ENCODE data around the gene TAMM41. TPM values are rescaled to one million over a fixed set of nuclear protein-coding genes. Genes with fewer than 3 reads are reported as not detected.

The TAMM41 gene
- total RNA-seq, 1 experiment from 2014 or later, result 24.3 TPM

DNA sequence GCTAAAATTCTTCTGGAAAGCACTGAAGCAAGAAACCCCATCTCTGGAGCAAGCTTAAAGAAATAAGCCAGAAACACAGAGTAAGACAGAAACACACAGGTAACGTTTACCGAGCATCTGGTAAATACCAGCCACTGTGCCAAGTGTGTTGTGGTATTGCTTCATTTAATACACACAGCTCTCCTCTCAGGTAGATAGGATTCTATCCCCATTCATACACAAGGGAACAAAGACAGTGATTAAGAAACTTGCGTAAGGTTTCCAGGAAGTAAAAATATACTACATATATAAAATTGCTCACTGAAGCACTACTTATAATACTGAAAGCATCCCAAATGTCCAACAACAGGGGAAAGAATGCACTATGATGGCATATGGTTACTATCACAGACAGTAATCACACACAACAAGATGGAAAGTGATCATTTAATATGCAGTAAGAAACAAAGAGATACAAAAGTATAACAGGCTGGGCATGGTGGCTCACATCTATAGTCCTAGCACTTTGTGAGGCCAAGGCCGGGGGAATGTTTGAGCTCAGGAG is 27.5 kb downstream of the TAMM41 start:
- H3K36me3 Mint-ChIP-seq (ENCODE audit: insufficient read depth in 1 of 3, low read depth in 3 of 3), result peaks cover 0 to 34% (median 24%) of the 10 kb centered on the region in 3 experiments; a peak in 5 of 7 replicates
- Histone ChIP-seq H3K9me3 (ENCODE audit: control insufficient read depth, low read depth, low read length) (no peaks in the 10 kb centered on the region), H3K9ac (ENCODE audit: extremely low read depth, insufficient read length, low read length) (no peak overlapping the region), H3K27me3 (ENCODE audit: insufficient read depth, low read length) (no peaks in the 10 kb centered on the region), H3K23me2 (ENCODE audit: insufficient read length, low read depth, low read length, poor library complexity, severe bottlenecking) (no peaks in the 10 kb centered on the region), H2BK12ac (ENCODE audit: insufficient read length, low read depth, low read length) (no peak overlapping the region), H2BK120ac (ENCODE audit: low read depth, low read length, poor library complexity, severe bottlenecking) (no peak overlapping the region), H4K91ac (ENCODE audit: insufficient read length, low read depth, low read length) (no peak overlapping the region), H2BK15ac (ENCODE audit: low read depth, low read length) (no peak overlapping the region), H4K5ac (ENCODE audit: insufficient read length, low read depth, low read length) (no peak overlapping the region), H3K14ac (ENCODE audit: insufficient read depth, low read length) (no peak overlapping the region), H3K79me1 (ENCODE audit: insufficient read depth, low read depth, low read length, poor library complexity, severe bottlenecking) (no peaks in the 10 kb centered on the region), H2AK5ac (ENCODE audit: insufficient read length, low read length) (no peak overlapping the region), H2BK20ac (ENCODE audit: low read depth, low read length, poor library complexity, severe bottlenecking) (no peak overlapping the region), H4K20me1 (ENCODE audit: control insufficient read depth, insufficient read depth, insufficient read length) (no peaks in the 10 kb centered on the region), H3K79me2 (ENCODE audit: insufficient read depth, low read length) (no peaks in the 10 kb centered on the region), H3K27ac (ENCODE audit: insufficient read length, low read depth, low read length) (no peak overlapping the region), H3K23ac (ENCODE audit: insufficient read length, low read depth, low read length) (no peak overlapping the region), H3K4ac (ENCODE audit: low read depth, low read length) (no peak overlapping the region), H3K56ac (ENCODE audit: insufficient read length, low read depth, low read length) (no peak overlapping the region), H3T11ph (ENCODE audit: low read length) (no peak overlapping the region), H4K8ac (replicated peaks; ENCODE audit: insufficient read length, low read depth, low read length) (no peak overlapping the region), H3K4me1 (ENCODE audit: insufficient read depth, low read length) (no peaks in the 10 kb centered on the region), H3K18ac (ENCODE audit: insufficient read length, low read depth, low read length) (no peak overlapping the region), H3K4me2 (ENCODE audit: insufficient read depth, insufficient read length, low read length) (no peak overlapping the region), H2BK5ac (ENCODE audit: insufficient read length, low read length) (no peak overlapping the region), H2AFZ (ENCODE audit: low read length) (no peak overlapping the region)
- WGBS (ENCODE audit: extremely low coverage, insufficient read length, low lambda C conversion rate), result no CpG with 5 or more reads among the region's 4 CpGs
- TF ChIP-seq, protein P1, sequence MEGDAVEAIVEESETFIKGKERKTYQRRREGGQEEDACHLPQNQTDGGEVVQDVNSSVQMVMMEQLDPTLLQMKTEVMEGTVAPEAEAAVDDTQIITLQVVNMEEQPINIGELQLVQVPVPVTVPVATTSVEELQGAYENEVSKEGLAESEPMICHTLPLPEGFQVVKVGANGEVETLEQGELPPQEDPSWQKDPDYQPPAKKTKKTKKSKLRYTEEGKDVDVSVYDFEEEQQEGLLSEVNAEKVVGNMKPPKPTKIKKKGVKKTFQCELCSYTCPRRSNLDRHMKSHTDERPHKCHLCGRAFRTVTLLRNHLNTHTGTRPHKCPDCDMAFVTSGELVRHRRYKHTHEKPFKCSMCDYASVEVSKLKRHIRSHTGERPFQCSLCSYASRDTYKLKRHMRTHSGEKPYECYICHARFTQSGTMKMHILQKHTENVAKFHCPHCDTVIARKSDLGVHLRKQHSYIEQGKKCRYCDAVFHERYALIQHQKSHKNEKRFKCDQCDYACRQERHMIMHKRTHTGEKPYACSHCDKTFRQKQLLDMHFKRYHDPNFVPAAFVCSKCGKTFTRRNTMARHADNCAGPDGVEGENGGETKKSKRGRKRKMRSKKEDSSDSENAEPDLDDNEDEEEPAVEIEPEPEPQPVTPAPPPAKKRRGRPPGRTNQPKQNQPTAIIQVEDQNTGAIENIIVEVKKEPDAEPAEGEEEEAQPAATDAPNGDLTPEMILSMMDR (conservative IDR thresholded peaks at IDR 0.05), result no peak
- no peak overlapping the region for H3K4me3 Mint-ChIP-seq
- no peak overlapping the region for H3K27ac Mint-ChIP-seq
- no peaks in the 10 kb centered on the region for H3K4me1 Mint-ChIP-seq
- DNase-seq, result no peak
- H3K27me3 Mint-ChIP-seq (ENCODE audit: low read depth), result no peaks in the 10 kb centered on the region
- no peaks in the 10 kb centered on the region for H3K9me3 Mint-ChIP-seq
